GM19023 (cell line): ENCODE results near the gene ABCG2.
"Not testable (repeated sequence)": the region's sequence is repeated elsewhere in the genome, so short reads cannot be mapped to it uniquely, and the experiment has no call there.

Source experiments
- ATAC-seq: cut with Tn5 transposase; IDR thresholded peaks from one replicate; pipeline ENCODE4 v1.9.1; 2021; ENCODE audit warnings: mild to moderate bottlenecking, moderate library complexity; ENCODE audit not compliant: unreplicated experiment

Gene ABCG2

DNA sequence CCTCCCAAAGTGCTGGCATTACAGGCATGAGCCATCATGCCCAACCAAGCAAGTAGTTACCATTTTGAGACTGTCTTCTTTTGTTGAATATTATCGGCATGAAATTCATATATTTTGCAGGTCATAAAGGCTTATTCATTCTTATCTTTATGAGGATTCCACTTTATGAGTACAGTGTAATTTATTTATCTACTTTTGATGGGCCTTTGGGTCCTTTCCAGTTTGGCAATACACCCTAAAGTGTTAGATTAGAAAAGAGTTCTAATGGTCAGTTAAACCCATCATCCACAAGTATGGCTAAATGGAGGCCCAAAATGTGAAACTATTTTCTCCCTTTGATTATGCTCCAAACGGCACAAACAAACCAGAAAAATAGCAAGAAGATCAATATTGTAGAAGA is 10.9 kb upstream of the ABCG2 start:
- no peak for ATAC-seq

DNA sequence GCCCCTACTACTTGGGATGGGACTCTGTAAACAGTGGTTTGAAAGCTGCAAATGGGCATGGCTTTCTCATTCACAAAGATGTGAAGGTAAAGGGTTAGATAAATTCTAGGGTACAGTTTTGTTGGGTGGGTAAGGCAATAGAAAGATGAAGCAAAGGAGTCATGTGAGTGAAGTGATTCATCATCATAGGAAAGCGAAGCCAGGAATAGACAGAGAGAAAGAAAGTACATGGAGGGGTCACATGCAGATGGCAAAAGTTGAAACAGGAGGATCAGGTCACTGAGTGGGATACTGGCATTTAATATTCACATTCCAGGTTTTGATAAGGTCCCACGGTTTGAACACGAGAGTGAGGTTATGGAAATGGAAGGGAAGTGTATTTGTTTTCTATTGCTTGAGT is 8.2 kb upstream of the ABCG2 start:
- no peak for ATAC-seq

DNA sequence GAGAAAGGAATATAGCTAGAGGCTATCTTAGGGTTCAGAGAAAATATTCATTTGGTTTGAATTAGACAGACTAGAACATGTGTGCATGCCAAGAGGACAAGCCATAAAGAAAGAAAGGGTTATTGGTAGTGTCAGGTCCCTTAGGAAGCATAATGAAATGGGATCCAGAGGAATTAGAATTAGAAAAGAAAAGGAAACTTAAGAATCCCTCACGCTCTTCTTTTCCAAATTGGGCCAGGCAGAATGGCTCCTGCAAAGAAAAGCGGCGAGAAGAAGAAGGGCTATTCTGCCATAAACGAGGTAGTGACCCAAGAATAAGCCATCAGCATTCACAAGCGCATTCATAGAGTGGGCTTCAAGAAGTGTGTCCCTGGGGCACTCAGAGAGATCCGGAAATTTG is 4.9 kb upstream of the ABCG2 start:
- ATAC-seq: no peak

DNA sequence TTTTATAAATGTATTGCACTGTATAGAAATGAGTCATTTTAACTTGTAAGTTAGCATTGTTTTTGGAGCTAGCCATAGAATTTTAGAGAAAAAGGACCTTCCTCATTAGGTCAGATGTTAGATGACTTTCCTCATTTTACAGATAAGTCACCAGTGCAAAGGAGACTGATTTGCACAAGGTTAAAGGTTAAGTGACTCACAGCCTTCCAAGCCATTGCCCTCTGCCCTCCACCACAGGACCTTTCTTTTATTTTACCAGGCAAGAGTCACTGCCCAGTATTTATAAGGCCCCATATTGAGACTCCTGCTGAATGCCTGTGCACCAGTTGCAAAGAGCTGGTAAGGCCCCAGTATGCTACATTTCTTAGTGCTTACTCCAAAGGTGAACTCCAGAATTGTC is 4.2 kb upstream of the ABCG2 start:
- ATAC-seq: no peak

DNA sequence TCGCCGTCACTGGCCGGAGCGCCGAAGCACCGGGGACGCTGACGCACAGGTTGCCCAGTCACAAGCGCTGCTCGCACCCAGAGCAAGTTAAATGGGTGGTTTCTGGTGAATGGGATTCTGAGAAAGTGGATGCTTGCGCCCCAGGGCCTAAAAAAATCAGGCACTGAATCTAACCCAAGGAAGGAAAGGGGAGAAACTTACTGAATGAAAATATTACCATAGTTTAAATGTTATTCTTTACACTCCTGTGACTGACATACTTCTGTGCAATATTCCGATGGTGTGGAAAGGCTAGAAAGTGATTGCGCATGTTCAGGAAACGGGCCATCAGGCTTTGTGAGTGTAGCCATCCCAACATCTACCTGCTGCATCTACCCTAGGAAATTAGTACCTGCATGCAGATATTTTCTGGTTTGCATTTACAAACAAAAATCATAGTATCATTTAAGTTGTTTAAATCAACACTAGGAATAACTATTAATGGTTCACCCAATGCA is 838 bp upstream of the ABCG2 start:
- no peak for ATAC-seq

DNA sequence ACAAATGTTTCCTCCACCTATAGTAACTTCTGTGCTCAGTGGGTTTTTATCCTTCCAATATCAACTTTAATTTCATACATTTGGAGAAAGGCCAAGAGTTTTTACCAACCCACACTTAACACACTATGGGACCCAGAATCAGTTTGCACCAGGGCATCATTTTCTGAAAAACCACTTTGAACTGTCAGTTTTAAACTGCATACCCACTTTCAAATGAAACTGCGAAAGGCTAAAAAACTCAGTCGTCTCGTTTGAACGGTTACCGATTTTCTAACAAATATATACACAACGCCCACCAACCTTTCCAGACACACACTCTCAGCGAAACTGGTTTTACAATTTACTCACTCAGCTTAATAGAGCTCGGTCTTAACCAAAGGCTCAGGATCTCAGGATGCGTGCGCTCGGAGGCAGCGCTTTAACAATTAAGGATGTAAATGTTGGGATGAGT is 376 bp downstream of the ABCG2 start:
- peak; percentile 54 for ATAC-seq

DNA sequence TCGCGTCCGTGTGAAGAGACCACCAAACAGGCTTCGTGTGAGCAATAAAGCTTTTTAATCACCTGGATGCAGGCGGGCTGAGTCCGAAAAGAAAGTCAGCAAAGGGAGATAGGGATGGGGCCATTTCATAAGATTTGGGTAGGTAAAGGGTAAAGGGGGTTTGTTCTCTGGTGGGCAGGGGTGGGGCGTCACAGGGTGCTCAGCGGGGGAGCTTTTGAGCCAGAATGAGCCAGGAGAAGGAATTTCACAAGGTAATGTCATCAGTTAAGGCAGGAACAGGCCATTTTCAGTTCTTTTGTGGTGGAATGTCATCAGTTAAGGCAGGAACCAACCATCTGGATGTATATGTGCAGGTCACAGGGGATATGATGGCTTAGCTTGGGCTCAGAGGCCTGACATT is 6.1 kb downstream of the ABCG2 start:
- ATAC-seq: not testable (repeated sequence)

DNA sequence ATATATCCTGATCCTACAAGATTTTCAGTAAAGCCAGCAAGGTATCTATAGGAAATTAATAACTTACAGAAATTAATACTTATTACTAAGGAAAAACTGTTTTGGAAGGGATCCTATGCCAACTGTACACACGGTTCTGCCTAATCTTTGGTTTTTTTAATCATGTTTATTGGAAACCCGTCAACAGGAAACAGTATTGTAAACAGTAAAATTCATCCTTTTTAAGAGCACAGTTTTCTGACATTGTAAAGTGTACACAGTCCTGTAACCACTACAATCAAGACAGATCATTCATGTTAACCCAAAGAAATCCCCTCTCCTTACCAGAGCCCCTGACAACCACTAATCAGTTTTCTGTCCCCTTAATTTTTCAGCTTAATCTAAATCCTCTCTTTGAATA is 9.9 kb downstream of the ABCG2 start:
- ATAC-seq: no peak

DNA sequence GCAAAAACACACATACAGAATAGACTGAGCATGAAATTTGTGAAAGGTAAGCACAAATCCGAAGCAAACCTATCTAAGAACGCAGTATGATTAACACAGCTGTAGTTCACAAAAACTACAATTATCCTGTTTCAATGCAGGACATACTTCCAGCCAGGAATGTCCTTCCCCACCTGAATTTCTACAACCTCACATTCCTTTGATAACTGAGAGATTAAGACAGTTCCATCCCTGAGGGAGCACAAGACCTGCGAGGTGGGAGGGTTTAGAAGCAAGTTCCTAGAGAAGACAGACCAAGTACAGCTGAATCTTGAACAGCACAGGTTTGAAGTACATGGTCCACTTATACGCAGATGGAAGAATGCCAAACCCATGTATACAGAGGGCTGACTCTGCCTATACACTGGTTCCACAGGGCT is 10.6 kb downstream of the ABCG2 start:
- ATAC-seq: no peak

DNA sequence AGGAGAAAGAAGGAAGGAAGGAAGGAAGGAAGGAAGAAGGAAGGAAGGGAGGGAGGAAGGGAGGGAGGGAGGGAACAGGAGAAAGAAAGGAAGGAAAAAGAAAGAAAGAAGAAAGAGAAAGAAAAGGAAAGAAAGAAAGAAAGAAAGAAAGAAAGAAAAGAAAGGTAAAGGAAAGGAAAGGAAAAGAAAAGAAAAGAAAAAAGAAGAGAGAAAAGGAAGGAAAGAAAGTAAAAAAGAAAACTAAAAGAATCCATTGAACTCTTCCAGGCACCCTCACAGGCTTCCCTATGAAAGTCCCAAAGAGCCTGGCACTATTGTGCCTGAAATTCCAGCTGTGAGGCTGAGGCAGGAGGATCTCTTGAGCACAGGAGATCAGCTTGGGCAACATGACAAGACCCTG is 11.5 kb downstream of the ABCG2 start:
- no peak for ATAC-seq

DNA sequence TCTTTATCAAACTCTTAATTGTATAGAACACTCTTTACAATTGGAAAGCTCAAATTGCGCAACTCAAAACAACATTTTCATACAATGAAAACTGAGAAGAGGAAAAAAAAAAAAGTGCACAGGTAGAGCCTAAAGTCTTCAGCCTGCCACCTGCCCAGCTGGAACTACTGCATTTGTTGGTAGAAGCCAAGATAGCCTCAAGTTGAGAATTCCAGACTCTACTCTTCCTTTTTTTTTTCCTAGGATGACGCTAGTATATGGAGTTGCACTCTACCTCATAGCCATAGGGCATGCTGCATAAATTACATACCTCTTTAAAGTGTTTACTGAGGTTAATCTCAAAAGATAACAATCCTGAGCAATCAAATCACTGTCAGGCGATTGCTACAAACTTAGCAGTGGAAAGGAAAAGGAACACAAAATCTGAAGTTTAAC is 13.6 kb downstream of the ABCG2 start:
- no peak for ATAC-seq

DNA sequence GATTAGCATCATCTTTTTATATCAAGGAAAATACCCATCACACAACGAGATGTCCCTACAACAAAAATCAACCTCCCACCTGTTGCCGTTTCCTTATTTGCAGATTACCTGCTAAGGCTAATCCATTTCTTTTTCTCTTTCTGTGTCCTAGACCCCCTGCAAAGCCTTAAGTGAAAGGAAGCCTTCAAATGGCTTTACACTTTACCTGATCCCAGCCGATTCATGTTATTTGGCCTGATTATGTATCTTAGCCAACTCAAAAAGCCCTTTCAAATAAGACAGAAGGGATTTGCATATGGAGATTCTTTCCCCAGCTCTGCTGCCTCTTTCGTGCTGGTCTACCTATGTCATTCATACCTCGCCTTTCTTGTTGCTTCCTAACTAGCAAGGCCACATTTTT is 14.4 kb downstream of the ABCG2 start:
- no peak for ATAC-seq

DNA sequence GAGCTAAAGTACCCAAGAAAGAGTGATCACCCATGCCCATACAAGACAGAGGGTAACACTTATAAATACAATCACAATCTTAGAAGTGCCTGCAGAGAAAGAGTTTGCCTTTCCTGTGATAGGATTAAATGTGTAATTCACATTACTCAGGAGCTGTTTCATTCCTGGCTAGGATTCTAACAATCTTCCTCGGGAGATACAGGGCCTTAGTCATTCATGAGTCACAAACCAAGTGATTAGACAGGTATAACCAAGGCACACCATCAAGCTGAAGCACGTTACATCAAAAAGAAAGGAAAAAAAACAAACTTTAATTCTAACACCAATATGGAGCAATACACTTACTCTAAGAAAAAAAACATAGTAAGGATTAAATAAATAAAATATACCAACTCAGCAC is 14.9 kb downstream of the ABCG2 start:
- ATAC-seq: no peak

DNA sequence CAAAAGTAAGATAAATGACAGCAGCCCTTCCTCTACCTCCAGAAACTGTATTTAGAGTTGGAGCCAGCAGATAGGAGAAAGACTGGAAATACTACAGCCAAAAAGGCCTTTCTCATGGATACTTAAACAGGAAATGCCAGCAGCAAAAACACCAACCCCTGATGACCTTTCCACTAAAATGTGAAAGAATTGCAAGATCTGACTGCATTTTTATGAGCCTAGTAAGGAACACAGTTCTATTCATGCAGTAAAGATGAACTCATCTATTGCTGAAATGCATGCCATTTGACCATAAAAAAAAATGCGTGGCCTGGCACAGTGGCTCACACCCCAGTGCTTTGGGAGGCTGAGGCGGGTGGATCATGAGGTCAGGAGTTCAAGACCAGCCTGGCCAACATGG is 19.9 kb downstream of the ABCG2 start:
- ATAC-seq: no peak

DNA sequence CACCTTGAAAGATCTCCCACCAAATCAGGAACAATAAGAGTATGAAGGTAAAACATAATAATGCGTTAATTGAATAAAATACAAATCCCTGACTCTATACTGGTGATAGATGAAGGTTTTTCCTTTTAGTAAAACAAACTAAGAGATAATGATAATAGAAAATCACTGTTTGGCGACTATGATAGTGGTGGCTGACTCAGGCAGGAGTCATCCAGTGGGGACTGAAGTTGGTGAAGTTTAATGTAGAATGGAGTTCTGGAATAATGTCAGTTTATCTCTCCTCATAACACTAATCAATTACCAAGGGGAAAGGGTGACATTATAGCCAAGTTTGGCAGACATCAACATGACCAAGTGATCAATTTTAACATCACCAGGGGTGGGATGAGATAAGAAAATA is 21.3 kb downstream of the ABCG2 start:
- no peak for ATAC-seq

DNA sequence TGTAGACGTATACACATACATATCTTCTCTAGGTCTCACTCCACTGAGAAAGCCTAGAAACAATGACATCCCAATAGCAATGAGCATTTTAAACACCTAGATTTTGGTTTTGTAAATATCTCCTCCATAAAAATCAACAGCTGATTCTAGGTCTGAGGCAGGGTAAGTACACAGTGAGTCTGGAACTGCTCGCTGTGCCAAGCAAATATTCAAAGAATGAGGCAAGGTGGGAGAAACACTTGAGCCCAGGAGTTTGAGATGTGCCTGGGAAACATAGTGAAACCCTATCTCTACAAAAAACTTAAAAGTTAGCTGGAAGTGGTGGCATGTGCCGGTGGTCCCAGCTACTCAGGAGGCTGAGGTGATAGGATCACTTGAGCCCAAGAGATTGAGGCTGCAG is 22.2 kb downstream of the ABCG2 start:
- ATAC-seq: no peak

DNA sequence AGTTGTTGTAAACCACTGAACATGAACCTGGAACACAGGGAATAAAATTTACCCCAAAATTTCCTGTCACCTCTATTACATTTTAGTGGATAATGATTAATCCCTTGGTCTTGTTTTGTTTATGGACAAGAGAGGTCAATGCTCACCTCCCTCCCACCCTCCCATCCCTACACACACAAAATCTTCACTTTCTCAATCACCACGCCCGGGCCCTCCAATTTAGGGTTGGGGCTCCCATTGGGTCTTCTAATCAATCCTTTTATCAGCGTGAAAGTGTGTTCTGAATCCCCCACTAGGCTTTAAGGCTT is 23.1 kb downstream of the ABCG2 start:
- ATAC-seq: no peak

DNA sequence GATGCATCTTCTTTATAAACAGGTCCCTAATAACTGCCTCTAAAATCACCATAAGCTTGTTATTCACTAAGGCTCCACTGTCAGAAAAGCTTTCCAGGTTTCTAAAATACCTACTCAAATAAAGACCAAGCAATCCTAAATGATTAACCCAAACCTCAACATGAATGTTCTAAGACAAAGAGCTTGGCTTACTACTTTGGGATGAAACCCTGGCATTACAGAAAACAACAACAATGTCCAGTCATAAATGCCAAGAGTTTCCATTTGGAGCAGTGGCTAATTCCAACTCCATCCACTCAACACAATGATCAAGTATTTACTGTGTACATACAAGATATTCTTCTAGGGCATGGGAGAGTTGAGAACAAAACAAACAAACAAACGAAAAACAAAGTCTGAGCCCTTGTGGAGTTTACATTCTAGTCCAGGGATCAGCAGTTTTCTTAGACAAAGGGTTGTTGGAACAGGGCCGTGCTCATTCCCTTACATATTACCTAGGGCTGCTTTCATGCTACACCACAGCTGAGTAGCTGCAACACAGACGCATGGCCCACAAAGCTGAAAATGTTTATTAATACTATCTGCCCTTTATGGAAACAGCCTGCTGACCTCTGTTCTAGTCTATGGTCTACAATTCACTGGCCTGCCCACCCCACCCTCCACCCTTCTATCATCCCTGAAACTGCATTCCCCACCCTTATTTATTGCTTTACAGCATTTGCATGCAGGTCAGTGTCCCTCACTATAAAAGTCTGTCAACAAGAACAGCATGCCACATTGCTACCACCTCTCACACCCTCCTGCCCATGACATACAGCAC is 23.7 kb downstream of the ABCG2 start:
- no peak for ATAC-seq

DNA sequence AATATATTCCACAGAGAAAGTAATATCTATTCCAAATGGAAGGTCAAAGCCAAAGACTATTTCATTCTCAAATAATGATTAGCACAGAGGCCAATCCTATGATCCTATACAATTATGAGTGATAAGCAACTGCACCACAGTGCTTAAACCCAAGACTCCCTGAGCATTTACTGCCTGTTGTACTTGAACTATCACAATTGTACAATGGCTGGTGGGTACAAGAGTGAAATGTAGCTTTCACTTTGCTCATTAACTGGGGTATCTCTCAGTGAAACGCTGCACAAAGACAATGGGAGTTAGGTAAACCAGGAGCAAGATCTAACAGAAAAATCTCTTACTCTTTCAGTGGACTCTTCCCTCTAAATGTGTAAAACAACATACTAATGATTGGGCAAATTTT is 24.3 kb downstream of the ABCG2 start:
- ATAC-seq: no peak

DNA sequence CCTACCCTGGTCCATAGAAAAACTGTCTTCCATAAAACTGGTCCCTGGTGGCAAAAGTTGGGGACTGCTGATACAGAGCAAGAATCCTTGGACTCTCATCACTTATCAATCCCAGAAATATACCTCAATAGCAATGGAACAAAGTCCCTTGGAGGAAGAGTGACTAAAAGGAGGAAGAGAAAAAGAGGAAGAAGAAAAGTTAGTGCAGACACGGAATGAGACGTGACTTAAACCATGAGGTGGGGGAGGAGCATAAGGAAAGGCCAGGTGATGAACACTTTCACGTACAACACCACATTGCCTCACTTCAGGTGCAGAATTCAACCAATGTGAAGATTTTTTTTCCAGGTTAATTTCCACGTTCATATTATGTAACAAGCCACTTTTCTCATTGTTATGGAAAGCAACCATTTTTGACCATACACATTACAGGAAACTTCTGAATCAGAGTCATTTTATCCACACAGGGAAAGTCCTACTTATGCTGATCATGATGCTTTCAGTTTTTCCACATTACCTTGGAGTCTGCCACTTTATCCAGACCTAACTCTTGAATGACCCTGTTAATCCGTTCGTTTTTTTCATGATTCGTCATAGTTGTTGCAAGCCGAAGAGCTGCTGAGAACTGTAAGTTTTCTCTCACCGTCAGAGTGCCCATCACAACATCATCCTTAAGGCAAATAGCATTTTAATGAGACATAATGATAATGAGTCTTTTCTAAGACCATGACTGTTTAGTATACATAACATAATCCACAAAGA is 27.7 kb downstream of the ABCG2 start:
- ATAC-seq: no peak

DNA sequence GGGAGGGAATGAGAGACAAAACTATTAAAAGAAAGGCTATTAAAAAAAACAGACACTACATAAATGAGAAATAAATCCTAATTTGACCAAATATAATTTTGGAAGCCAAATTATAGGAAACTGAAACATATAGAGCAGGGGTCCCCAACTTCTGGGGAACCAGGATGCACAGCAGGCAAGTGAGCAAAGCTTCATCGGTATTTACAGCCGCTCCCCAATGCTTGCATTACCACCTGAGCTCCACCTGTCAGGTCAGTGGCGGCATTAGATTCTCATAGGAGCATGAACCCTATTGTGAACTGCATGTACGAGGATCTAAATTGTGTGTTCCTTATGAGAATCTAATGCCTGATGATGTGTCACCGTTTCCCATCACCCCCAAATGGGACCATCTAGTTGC is 28.4 kb downstream of the ABCG2 start:
- ATAC-seq: no peak

DNA sequence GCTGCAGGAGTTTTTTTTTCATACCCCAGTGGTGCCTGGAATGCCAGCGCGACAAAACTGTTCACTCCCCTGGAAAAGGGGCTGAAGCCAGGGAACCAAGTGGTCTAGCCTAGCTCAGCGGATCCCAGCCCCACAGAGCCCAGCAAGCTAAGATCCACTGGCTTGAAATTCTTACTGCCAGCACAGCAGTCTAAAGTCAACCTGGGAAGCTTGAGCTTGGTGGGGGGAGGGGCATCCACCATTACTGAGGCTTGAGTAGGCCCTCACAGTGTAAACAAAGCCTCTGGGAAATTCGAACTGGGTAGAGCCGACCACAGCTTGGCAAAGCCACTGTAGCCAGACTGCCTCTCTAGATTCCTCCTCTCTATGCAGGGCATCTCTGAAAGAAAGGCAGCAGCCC is 36.2 kb downstream of the ABCG2 start:
- not testable (repeated sequence) for ATAC-seq
